ENCODE measurements around the gene RGS5.

DNA sequence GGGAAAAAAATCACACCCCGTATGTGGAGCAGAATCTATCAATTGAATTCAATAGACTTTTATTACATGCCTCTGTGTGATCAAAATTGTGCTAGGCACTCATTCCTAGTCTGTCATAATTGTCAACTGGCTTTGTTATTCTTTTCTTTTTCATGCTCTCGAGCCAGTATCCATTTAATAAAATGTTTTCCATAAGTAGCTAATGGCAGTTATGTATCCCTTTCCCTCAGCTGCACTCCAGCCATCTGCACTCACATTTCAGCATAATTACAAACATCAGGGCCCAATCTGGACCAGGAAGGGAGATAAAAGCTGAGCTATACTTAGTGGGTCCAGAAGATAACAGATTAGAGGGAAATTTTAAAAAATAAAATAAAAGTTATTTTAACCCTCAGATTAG lies 15.9 kb downstream of the RGS5 start:
- no peak for TF ChIP-seq POLR2A (IDR thresholded peaks at IDR 0.05)
- TF ChIP-seq, protein P1, sequence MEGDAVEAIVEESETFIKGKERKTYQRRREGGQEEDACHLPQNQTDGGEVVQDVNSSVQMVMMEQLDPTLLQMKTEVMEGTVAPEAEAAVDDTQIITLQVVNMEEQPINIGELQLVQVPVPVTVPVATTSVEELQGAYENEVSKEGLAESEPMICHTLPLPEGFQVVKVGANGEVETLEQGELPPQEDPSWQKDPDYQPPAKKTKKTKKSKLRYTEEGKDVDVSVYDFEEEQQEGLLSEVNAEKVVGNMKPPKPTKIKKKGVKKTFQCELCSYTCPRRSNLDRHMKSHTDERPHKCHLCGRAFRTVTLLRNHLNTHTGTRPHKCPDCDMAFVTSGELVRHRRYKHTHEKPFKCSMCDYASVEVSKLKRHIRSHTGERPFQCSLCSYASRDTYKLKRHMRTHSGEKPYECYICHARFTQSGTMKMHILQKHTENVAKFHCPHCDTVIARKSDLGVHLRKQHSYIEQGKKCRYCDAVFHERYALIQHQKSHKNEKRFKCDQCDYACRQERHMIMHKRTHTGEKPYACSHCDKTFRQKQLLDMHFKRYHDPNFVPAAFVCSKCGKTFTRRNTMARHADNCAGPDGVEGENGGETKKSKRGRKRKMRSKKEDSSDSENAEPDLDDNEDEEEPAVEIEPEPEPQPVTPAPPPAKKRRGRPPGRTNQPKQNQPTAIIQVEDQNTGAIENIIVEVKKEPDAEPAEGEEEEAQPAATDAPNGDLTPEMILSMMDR (IDR thresholded peaks at IDR 0.05) = no peak
- TF ChIP-seq POLR2AphosphoS5 (IDR thresholded peaks at IDR 0.05; ENCODE audit: insufficient read depth in 1 of 2, low read depth in 1 of 2) = no peak
